Liver (tissue), 9 donors: ENCODE measurements around the gene ZNF146. TPM values are rescaled to one million over a fixed set of nuclear protein-coding genes. Genes with fewer than 3 reads are reported as not detected.
"Not testable (repeated sequence)": the region's sequence is repeated elsewhere in the genome, so short reads cannot be mapped to it uniquely, and the experiment has no call there.

Source experiments
- DNase-seq: peaks from one replicate; pipeline ENCODE4 v3.0.0-alpha.2; 2017; ENCODE audit warnings: low spot score
- H3K27ac ChIP-seq, 2 donors: one replicate each; pipeline ENCODE4 v1.7.0; 2013; ENCODE audit warnings: inconsistent platforms in 2 of 2, low read length in 2 of 2, control low read depth in 1 of 2, low read depth in 1 of 2, mild to moderate bottlenecking in 1 of 2
- H3K27me3 ChIP-seq, 4 donors: one replicate each; pipeline versions ENCODE4 v1.6.1 to v1.7.0; 2013; ENCODE audit warnings: low read length in 3 of 4, inconsistent platforms in 1 of 4, mild to moderate bottlenecking in 1 of 4, moderate library complexity in 1 of 4; ENCODE audit not compliant: control insufficient read depth in 4 of 4, insufficient read depth in 4 of 4
- H3K36me3 ChIP-seq, 4 donors: one replicate each; pipeline versions ENCODE4 v1.6.1 to v1.7.0; 2013; ENCODE audit warnings: low read length in 3 of 4, mild to moderate bottlenecking in 3 of 4, low read depth in 1 of 4, moderate library complexity in 1 of 4; ENCODE audit not compliant: control insufficient read depth in 4 of 4, insufficient read depth in 3 of 4
- H3K4me1 ChIP-seq, 4 donors: one replicate each; pipeline versions ENCODE4 v1.6.1 to v1.7.0; 2013; ENCODE audit warnings: low read length in 3 of 4, mild to moderate bottlenecking in 3 of 4, moderate library complexity in 1 of 4; ENCODE audit not compliant: control insufficient read depth in 4 of 4, insufficient read depth in 4 of 4
- H3K4me3 ChIP-seq, 3 donors: one replicate each; pipeline versions ENCODE4 v1.6.1 to v1.7.0; 2013; ENCODE audit warnings: low read length in 3 of 3, control low read depth in 1 of 3, low read depth in 1 of 3, mild to moderate bottlenecking in 1 of 3
- H3K9ac ChIP-seq, 2 donors: one replicate each; pipeline ENCODE4 v1.7.0; 2013; ENCODE audit warnings: low read length in 2 of 2, mild to moderate bottlenecking in 2 of 2, moderate library complexity in 2 of 2, control low read depth in 1 of 2, low read depth in 1 of 2
- H3K9me3 ChIP-seq, 4 donors: one replicate each; pipeline versions ENCODE4 v1.6.1 to v1.7.0; 2013; ENCODE audit warnings: low read length in 3 of 4; ENCODE audit not compliant: control insufficient read depth in 4 of 4
- ATF3 ChIP-seq: IDR thresholded peaks from 2 replicates; pipeline ENCODE4 v1.6.1; 2016; ENCODE audit warnings: antibody characterized with exemption
- CTCF ChIP-seq: fragments of 150-350 bp; IDR thresholded peaks from 2 replicates; pipeline ENCODE4 v1.5.1; 2017; ENCODE audit warnings: improper control_type of control experiment, low read depth, low read length; ENCODE audit not compliant: missing input control
- FOXA1 ChIP-seq: IDR thresholded peaks from 2 replicates; pipeline ENCODE4 v1.6.1; 2016; ENCODE audit warnings: antibody characterized with exemption
- FOXA2 ChIP-seq: IDR thresholded peaks from 2 replicates; pipeline ENCODE4 v1.6.1; 2016; ENCODE audit warnings: antibody characterized with exemption
- HNF4A ChIP-seq, 2 donors: conservative IDR thresholded peaks; 2 replicates each; pipeline ENCODE4 v1.6.1; 2016; ENCODE audit warnings: antibody characterized with exemption in 2 of 2, mild to moderate bottlenecking in 2 of 2
- HNF4G ChIP-seq: IDR thresholded peaks from 2 replicates; pipeline ENCODE4 v1.6.1; 2016; ENCODE audit warnings: antibody characterized with exemption
- RXRA ChIP-seq, 2 donors: IDR thresholded peaks; 2 replicates each; pipeline ENCODE4 v1.6.1; 2017 to 2018; ENCODE audit warnings: antibody characterized with exemption in 2 of 2, mild to moderate bottlenecking in 1 of 2
- SP1 ChIP-seq: IDR thresholded peaks from 2 replicates; pipeline ENCODE4 v1.6.1; 2018; ENCODE audit warnings: antibody characterized with exemption, mild to moderate bottlenecking
- TAF1 ChIP-seq: conservative IDR thresholded peaks from 2 replicates; pipeline ENCODE4 v1.6.1; 2016; ENCODE audit warnings: antibody characterized with exemption, mild to moderate bottlenecking
- WGBS: extraction: QIAGEN DNeasy Blood & Tissue Kit; methylation state at CpG from one replicate; pipeline ENCODE4 v1.1.7; 2013; 5-methylcytosine and 5-hydroxymethylcytosine counted together
- polyA plus RNA-seq, 2 donors: library from polyadenylated mRNA; stranded (reverse) in 1 of 2; unstranded in 1 of 2; fragments of 200-250 nt in 1 of 2; fragments of >200 nt in 1 of 2; fragmentation: Nextera tagmentation in 1 of 2; extraction: Ambion mirVana in 1 of 2; gene quantifications; one replicate each; pipeline versions ENCODE4 v1.2.1 to v1.2.3, GENCODE V29; 2013 to 2015
- total RNA-seq, 2 donors: library from RNA; depleted of rRNA; stranded (reverse); fragments of >200 nt; gene quantifications; one replicate each; pipeline ENCODE4 v1.2.3, GENCODE V29; 2014
- TF ChIP-seq, protein P1 (sequence below): IDR thresholded peaks from 2 replicates; pipeline ENCODE4 v1.6.1; 2016; ENCODE audit warnings: antibody characterized with exemption, mild to moderate bottlenecking
- donor health status: healthy.
- donor health status: healthy.
- donor health status: healthy.
- donor health status: healthy.
- donor health status: healthy.

The ZNF146 gene
- total and polyA plus RNA-seq, 4 donors = 16.6 to 48.6 (median 24.1) TPM

DNA sequence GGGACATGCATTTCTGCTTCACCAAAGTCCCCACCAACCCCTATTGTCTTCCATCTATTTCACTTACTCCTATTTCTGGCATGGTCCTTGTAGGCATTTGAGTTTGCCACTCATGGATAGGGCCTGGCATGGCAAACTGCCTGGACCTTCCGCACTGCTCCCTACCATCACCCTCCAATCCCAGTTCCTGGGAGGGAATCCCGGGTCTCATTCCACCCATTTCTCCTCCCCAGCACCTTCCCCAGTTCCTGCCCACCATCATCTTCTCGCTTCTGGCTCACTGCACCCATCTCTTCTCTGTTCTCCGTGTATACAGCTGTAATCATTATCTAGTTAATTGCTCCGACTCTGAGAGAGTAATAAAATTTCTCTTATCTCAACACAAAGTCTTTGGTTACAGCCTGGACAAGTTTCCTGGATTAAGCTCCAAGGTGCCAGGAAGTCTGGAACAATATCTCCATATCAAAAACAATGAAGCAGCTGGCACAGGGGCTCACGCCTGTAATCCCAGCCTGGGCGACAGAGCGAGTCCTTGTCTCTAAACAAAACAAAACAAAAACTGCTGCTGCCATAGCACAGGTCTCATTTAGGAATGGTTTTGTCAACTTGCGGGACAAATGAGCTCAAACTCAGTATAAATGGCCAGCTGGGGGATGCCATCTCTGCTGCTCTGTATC lies 45.7 kb upstream of the ZNF146 start:
- H3K9ac ChIP-seq = no peak overlapping the region
- no peak for TF ChIP-seq HNF4A (conservative IDR thresholded peaks at IDR 0.05)
- no peak for TF ChIP-seq ATF3

DNA sequence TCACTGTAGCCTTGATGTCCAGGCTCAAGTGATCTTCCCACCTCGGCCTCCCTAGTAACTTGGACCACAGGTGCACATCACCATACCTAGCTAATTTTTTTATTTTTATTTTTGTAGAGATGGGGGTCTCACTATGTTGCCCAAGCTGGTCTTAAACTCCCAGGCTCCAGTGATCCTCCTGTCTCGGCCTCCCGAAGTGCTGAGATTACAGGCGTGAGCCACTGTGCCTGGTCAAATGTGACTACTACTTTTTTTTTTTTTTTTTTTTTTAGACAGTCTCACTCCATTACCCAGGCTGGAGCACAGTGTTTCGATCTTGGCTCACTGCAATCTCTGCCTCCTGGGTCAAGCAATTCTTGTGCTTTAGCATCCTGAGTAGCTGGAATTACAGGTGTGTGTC lies 42.1 kb upstream of the ZNF146 start:
- Histone ChIP-seq H3K9ac (no peak overlapping the region), H3K27ac (no peak overlapping the region), H3K4me3 (no peak overlapping the region), H3K4me1 (peaks cover 0 to 2% (median 0%) of the 10 kb centered on the region in 4 donors), H3K27me3 (no peaks in the 10 kb centered on the region), H3K9me3 (no peaks in the 10 kb centered on the region), H3K36me3 (no peaks in the 10 kb centered on the region)
- TF ChIP-seq HNF4G (no peak), HNF4A (conservative IDR thresholded peaks at IDR 0.05) (no peak), RXRA (IDR thresholded peaks at IDR 0.05) (no peak), TAF1 (no peak), ATF3 (no peak), SP1 (no peak), FOXA2 (no peak), CTCF (no peak), FOXA1 (no peak)
- TF ChIP-seq, protein P1, sequence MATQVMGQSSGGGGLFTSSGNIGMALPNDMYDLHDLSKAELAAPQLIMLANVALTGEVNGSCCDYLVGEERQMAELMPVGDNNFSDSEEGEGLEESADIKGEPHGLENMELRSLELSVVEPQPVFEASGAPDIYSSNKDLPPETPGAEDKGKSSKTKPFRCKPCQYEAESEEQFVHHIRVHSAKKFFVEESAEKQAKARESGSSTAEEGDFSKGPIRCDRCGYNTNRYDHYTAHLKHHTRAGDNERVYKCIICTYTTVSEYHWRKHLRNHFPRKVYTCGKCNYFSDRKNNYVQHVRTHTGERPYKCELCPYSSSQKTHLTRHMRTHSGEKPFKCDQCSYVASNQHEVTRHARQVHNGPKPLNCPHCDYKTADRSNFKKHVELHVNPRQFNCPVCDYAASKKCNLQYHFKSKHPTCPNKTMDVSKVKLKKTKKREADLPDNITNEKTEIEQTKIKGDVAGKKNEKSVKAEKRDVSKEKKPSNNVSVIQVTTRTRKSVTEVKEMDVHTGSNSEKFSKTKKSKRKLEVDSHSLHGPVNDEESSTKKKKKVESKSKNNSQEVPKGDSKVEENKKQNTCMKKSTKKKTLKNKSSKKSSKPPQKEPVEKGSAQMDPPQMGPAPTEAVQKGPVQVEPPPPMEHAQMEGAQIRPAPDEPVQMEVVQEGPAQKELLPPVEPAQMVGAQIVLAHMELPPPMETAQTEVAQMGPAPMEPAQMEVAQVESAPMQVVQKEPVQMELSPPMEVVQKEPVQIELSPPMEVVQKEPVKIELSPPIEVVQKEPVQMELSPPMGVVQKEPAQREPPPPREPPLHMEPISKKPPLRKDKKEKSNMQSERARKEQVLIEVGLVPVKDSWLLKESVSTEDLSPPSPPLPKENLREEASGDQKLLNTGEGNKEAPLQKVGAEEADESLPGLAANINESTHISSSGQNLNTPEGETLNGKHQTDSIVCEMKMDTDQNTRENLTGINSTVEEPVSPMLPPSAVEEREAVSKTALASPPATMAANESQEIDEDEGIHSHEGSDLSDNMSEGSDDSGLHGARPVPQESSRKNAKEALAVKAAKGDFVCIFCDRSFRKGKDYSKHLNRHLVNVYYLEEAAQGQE = no peak
- 95% methylated on average over 5 of the region's 5 CpGs for WGBS
- DNase-seq = no peak

More for the DNA sequence above, 45.7 kb upstream of the ZNF146 start:
- Histone ChIP-seq H3K4me3 (no peak overlapping the region), H3K9me3 (no peaks in the 10 kb centered on the region), H3K36me3 (no peaks in the 10 kb centered on the region), H3K4me1 (peaks cover 0 to 2% (median 0%) of the 10 kb centered on the region in 4 donors), H3K27ac (no peak overlapping the region), H3K27me3 (no peaks in the 10 kb centered on the region)
- DNase-seq = no peak
- WGBS = 72% methylated on average over 9 of the region's 9 CpGs

- not testable (repeated sequence) for H3K9me3 ChIP-seq, DNase-seq, H3K36me3 ChIP-seq, H3K27ac ChIP-seq, H3K27me3 ChIP-seq, H3K4me1 ChIP-seq, H3K4me3 ChIP-seq, H3K9ac ChIP-seq
- 76% methylated on average over 8 of the region's 8 CpGs for WGBS
These were observed 41.1 kb upstream of the ZNF146 start for GRCh38 chr19:36173846-36174245.

DNA sequence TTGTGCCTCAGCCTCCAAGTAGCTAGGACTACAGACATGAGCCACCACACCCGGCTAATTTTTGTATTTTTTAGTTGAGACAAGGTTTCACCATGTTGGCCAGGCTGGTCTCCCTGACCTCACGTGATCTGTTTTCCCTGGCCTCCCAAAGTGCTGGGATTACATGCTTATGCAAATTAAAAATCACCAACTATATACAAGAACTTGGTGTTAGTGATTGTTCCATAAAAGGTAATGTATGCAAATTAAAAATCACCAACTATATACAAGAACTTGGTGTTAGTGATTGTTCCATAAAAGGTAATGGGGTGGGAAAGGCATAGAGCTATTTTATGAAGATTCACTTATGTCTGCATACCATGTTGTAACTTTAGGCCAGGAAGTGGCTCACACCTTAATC lies 35.8 kb upstream of the ZNF146 start:
- not testable (repeated sequence) for H3K9ac ChIP-seq, H3K4me1 ChIP-seq, H3K27ac ChIP-seq, H3K4me3 ChIP-seq, H3K27me3 ChIP-seq, DNase-seq, H3K9me3 ChIP-seq
- peaks cover 0 to 13% (median 12%) of the 10 kb centered on the region in 4 donors for H3K36me3 ChIP-seq
- WGBS = 73% methylated on average over 2 of the region's 2 CpGs
